Fibroblast of mammary gland (primary cell): Measurements from ENCODE around the gene MROH2A.
A peak's percentile ranks its signal among the peaks of the same experiment; 100 is the strongest.

ENCODE experiments used
- DNase-seq: peaks from one replicate; pipeline ENCODE4 v3.0.0-alpha.2; 2010; ENCODE audit warnings: low read depth
- H3K4me3 ChIP-seq: 2 replicates; pipeline ENCODE4 v1.5.1; 2011; ENCODE audit warnings: low read depth, mild to moderate bottlenecking, low read length, moderate library complexity; ENCODE audit not compliant: control insufficient read depth
- CTCF ChIP-seq: conservative IDR thresholded peaks from 2 replicates; pipeline ENCODE4 v1.5.1; 2011; ENCODE audit warnings: low read depth, low read length, inconsistent platforms; ENCODE audit not compliant: control insufficient read depth, insufficient read depth

MROH2A gene

GRCh38 chr2:233815861-233816260 is 37.7 kb downstream of the MROH2A start:
- H3K4me3 ChIP-seq = no peak overlapping the region
- DNase-seq = no peak
- TF ChIP-seq CTCF = no peak

- no peak overlapping the region for H3K4me3 ChIP-seq
- DNase-seq = no peak
- no peak for TF ChIP-seq CTCF
These were observed 38.2 kb downstream of the MROH2A start for GRCh38 chr2:233816334-233816733.

GRCh38 chr2:233816771-233817170 is 38.6 kb downstream of the MROH2A start:
- no peak for TF ChIP-seq CTCF
- DNase-seq = no peak
- no peak overlapping the region for H3K4me3 ChIP-seq

DNA sequence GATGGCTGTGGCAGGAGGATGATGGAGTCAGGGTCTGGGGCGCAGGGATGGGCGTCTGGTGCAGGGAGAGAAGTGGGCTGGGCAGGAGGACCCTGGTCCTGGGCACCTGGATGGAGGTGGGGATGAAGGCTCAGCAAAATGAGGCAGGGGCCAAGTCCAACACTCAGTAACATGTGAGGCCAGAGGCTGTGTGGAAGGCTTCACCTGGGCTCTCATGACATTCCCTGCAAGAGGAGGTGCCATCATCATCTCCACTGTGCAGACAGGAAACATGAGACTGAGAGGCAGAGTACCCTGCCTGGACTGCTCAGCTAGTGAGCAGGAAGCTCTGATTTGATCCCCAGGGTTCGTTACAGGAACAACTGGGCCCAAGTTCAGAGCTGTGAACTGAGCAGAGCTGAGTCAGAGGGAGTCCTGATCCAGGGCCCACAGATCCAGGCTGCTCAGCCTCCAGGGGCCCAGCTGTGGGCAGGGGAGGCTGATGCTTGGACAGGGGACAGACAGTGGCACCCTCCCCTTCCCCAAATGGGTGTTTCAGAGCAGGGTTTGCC is 39.3 kb downstream of the MROH2A start:
- DNase-seq = peak; percentile 48
- TF ChIP-seq CTCF = no peak
- H3K4me3 ChIP-seq = no peak overlapping the region

- no peak for TF ChIP-seq CTCF
- no peak for DNase-seq
- no peak overlapping the region for H3K4me3 ChIP-seq
These were observed 40.0 kb downstream of the MROH2A start for GRCh38 chr2:233817995-233818638.

- no peak overlapping the region for H3K4me3 ChIP-seq
- no peak for DNase-seq
- TF ChIP-seq CTCF = no peak
These were observed 40.8 kb downstream of the MROH2A start for GRCh38 chr2:233818639-233819621.
